ENCODE results near the gene PPP1R3F. TPM values are rescaled to one million over a fixed set of nuclear protein-coding genes. Genes with fewer than 3 reads are reported as not detected.

Gene PPP1R3F, protein sequence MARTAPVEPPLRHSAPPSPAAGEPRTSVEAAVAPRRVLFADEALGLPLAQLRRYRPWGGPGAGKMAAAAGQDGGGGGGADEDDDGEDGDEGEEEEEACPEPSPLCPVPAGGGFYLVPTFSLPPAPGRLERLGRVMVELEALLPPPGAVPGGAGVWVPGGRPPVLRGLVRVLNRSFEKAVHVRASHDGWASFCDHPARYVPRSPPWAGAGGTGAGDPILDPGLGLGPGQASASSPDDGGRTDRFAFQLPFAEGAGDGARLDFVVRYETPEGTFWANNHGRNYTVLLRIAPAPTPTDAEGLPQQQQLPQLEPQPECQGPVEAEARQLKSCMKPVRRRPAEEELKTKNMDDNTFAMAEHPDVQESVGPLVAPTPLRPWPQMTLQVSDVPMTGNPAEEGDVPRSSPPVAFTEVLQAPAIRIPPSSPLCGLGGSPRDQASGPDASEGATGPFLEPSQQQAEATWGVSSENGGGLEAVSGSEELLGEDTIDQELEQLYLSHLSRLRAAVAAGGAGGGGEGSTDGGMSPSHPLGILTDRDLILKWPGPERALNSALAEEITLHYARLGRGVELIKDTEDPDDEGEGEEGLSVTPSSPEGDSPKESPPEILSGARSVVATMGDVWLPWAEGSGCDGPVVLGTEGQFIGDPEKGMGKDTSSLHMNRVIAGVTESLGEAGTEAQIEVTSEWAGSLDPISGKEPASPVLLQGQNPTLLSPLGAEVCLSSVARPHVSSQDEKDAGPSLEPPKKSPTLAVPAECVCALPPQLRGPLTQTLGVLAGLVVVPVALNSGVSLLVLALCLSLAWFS
- total RNA-seq, result 3.0 TPM

DNA sequence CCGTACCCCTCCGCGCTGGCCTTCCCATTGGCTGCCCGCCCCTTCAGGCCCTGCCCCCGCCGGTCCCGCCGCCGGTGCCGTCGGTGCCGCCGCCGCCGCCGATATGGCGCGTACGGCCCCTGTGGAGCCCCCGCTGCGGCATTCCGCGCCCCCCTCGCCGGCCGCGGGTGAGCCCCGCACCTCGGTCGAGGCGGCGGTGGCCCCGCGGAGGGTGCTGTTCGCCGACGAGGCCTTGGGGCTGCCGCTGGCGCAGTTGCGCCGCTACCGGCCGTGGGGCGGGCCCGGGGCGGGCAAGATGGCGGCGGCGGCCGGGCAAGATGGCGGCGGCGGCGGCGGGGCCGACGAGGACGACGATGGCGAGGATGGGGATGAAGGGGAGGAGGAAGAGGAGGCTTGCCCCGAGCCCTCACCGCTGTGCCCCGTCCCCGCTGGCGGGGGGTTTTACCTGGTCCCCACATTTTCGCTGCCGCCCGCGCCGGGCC, at the start of gene PPP1R3F:
PPP1R3F (plus strand) TSS at position 27 of the 482 bp plus-strand sequence; CDS start at position 104, 77 bp downstream.
- no peak for DNase-seq

DNA sequence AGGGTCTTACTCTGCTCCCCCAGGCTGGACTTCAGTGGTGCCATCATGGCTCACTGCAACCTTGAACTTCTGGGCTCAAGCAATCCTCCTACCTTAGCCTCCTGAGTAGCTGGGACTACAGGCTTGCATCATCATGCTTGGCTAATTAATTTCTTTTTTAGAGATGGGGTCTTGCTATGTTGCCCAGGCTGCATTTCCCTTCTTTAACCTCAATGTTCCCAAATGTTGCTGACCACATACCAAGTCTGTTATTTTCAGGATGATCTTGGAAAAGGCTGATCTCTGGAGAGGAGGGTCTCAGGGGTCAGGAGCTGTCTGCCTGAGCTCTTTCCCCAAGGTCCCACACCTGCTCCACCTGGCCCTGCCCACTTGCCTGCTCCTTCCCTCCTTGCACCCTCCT, 49.5 kb upstream of the PPP1R3F start:
- DNase-seq, result no peak

DNA sequence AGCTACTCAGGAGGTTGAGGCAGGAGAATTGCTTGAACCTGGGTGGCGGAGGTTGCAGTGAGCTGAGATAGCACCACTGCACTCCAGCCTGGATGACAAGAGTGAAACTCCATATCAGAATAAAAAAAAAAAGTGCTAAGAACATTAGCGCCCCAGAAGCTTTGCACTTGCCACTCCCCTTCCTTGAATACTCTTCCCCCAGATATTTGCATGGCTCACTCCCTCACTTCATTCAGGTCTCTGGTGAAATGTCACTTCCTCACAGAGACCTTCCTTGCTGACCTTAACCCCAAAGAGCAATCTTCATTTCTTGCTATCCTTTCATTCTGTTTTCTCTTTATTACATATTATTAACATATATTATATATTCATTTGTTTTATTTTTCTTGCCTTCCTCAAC, 47.7 kb upstream of the PPP1R3F start:
- DNase-seq, result no peak

DNA sequence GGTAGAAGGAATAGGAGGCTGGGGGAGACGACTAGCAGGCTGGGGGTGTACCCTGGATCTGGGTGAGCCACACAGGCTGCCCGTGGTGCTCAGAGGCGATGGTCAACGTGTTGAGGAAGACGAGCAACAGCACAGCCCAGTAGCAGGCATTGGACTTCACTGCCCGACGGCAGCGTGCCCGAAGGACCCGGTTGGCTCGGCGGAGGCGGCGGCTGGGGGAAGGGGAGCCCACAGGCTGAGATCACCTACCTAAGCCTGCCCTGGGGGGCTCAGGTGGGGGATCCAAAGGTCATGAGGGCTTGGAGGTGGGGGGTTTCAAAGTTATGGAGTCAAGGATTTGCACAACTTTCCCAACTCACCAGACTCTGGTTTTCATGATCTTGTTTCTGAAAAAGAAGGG, 43.7 kb upstream of the PPP1R3F start:
- DNase-seq, result no peak

DNA sequence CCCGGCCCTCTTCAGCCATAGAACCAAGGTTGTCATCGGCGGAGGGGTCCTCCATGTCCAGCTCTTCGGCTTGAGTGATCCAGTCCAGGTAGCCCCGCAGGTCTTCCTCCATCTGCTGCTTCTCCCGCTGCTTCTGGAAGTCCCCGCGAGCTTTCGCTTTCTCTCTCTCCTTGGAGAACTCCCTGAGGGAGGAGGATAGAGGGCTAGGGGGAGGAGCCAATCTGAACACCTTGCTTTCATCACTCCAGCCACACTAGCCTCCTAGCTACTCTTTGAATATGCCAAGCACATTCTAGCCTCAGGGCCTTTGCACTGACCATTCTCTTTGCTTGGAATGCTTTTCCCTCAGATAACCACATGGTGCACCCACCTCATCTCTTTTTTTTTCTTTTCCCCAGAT, 42.6 kb upstream of the PPP1R3F start:
- no peak for DNase-seq

DNA sequence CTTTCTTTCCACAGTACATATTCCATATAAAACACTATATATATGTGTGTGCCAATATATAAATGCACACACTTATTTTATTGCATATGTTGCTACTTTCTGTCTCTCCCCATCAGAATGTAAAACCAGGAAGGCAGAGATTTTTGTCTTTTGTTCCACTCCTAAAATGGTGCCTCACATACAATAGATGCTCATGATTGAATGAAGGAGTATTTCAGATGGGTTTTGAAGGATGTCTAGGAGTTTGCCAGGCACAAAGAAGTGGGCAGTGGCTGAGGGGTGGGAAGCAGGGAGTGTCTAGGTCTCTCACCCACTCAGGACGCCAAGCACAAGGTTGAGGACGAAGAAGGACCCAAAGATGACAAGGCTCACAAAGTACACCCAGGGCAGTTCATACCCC, 41.9 kb upstream of the PPP1R3F start:
- no peak for DNase-seq

DNA sequence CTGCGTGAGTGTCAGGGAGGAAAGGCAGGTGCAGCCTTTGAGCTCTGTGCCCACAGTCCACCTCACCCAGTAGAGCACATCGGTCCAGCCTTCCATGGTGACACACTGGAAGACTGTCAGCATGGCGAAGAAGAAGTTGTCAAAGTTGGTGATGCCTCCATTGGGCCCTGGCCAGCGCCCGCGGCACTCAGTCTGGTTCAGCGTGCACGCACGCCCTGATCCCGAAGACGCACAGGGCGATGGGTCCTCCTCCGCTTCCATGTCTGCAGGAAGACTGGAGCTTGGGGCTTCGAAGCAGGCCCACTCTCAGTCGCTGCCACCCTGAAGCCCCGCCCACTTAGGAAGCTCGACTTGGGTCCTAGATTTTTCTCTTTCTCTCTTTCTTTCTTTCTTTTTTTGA, 41.4 kb upstream of the PPP1R3F start:
- no peak for DNase-seq

DNA sequence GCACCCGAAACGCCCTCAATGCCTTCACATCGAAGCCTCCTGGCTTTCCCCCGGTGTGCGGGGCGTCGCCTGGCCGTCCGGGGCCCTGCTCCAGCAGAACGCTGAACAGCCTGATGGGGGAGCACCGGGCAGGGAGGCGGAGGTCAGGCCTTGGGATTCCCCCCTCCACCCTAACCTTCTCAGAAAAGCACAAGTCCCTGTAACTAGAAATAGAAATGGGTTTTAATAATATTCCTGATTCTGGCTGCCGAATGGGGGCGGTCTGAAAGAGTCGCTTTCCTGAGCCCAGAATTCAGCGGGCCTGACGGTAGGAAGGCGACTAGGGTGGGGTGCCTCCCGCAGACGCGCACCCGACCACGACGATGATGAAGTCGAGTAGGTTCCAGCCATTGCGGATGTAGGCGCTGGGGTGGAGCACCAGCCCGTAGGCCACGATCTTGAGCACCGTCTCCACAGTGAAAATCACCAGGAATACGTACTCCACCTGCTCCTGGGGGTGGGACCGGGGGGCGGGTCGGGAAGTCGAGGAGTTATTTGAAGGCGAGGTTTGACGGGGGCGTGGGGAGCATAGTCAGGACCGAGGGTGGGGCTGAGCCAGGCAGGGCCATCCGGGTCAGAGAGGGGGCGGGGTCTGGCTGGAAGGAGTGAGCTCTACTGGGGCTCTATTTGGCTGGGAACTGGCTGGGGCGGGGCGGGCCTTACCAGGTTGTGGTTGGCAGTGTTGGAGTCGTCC, 38.9 kb upstream of the PPP1R3F start:
- DNase-seq, result no peak

DNA sequence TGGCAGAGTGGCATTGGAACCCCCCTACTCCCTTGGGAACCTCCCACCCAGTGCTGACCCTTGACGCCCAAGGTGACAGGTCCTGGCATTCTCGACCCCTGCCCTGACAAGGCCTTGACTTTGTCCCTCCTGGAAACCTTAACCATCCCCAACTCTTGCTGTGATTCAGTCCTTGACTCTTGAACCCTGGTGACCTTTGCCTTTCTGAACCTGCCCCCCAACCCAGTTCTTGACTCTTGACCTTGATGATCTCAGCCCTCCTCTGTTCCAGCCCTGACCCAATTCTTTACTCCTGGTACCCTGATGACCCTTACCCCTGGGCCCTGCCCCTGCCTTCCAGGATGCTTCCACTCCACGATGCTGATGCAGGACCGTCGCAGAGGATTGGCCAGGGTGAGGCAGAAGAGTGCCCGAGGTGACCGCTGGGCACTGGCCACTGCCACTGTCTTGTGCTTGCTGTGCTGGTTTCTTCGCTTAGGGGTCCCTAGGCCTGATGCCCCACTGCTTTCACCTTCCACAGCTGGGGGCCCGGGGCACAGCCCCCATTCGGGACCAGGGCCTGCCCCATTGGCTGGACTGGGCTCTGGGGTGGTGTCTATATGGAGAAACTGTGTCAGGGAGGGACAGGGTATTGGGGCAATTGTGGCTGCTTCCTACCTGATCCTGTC, 38.1 kb upstream of the PPP1R3F start:
- no peak for DNase-seq

DNA sequence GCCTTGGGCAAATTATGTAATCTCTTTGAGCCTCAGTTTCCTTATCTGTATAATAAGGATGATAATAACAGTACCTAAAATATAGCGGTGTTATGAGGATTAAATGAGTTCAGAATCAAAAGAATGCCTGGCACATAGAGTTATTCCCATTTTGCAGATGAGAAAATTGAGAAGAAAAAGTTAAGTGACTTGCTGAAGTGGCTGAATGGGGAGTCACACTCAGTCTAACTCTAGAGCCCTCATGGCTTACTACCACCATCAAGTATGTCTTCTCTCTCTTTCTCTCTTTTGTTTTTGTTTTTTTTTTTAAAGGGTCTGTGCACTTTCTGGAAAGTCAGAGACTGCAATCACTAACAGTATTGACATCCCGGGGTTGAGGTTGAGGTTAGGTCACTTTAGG, 37.1 kb upstream of the PPP1R3F start:
- DNase-seq, result no peak

DNA sequence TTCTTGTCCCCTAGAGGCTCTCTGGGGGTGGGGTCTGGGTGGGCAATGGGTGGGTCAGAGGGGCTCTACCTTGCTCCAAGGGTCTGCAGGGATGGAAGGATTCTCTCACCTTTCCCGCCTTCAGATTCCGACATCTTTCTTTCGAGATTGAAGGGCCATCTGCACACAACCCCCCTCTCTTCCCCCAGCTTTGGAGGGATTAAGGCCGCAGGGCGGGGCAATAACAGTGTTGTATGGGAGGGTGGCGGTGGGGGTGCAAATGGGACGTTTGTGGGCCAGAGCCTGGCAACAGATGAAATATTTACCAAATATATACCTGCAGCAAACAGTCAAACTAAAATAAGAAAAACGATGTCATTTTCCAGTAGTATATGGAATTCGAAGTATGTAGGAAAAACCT, 36.4 kb upstream of the PPP1R3F start, which contains the start of gene CACNA1F:
CACNA1F (minus strand) TSS at position 165 of the 400 bp plus-strand sequence; CDS start at position 134, 31 bp downstream.
- DNase-seq, result no peak

DNA sequence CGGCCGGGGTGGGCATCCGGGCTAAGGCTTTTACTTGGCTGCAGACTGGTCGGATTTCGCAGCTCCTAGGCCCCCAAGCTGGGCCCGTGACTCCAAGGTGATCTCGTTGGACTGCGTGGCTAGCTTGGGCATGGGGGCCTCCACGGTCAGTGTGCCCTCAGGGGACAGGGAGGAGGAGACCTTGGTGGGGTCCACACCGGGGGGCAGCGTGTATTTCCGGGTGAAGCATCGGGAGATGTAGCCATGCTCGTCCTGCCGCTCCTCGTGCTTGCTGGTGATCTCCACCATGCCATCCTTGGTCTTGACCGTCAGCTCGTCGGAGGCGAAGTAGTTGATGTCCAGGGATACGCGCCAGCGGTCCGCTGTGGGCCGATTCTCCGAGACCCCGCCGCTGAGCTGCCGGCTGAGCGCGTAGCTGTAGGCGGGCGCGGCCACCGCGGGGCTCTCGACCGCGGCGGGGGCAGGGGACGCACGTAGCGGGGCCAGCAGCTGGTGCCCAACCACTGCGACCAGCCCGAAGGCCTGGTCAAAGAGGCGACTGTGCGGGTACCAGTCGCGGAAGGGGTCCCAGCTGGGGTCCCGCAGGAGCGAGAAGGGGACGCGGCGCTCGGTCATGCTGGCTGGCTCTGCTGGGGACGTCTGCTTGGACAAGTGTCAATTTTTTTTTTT, 35.6 kb upstream of the PPP1R3F start:
- no peak for DNase-seq

DNA sequence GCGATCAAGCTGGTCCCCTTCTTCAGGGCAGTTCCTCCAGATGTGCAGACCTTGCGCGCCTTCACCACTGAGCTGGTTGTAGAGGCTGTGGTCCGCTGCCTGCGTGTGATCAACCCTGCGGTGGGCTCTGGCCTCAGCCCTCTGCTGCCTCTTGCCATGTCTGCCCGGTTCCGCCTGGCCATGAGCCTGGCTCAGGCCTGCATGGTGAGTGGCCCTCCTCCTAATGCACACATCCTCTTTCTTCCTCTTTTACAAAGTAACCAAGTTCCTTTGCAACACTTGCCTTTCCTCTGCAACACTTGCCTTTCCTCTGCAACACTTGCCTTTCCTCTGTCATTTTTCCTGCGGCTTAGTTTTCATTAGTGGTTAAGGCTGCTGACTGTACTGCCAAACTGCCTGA, 32.5 kb upstream of the PPP1R3F start:
- no peak for DNase-seq

DNA sequence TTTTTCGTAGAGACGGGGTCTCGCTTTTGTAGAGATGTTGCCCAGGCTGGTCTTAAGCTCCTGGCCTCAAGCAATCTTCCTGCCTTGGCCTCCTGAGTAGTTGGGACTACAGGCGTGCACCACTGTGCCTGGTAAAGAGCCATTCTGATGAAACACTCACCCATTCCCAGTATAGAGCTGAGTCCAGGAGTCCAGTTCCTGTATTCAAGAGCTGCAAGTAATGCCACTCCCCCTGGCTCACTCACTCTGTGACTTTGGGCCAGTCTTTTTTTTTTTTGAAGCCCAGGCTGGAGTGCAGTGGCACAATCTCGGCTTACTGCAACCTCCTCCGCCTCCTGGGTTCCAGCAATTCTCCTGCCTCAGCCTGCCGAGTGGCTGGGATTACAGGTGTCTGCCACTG, 30.9 kb upstream of the PPP1R3F start:
- no peak for DNase-seq

DNA sequence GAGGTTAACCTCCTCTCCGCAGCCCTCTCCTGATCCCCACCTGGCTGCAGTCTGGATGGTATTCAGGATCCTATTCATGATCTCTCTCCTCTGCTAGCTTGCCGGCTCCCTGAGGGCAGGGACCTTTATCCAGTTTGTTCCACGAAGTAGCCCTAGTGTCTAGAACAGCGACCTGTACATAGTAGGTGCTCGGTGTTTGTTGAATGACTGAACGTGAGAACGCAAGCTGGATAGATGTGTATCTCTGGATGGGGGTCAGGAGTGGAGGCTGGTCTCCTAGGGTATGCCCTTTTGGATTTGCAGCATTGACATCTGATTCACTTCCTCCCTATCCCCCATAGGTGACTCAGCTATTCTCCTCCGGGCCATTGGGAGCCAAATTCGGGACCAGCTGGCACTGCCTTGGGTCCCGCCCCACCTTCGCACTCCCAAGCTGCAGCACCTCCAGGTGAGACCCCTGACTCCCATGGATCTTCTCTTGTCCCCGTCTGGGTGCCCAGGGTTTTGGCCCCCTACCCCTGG, 27.0 kb upstream of the PPP1R3F start:
- DNase-seq, result no peak

DNA sequence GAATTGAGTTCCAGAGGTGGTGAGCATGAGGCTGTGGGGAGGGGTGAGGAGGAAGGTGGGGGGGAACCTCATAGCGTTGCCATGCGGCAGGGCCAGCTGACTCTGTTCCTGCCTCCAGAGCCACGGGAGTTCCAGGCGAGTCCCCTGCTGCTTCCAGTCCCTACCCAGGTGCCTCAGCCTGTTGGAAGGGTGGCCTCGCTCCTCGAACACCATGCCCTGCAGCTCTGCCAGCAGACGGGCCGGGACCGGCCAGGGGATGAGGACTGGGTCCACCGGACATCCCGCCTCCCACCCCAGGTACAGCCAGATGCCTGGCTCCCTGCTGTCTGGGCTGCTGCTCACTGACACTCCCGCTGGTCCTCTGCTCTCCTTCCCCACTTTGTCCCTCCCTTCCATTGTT, 26.4 kb upstream of the PPP1R3F start:
- no peak for DNase-seq

DNA sequence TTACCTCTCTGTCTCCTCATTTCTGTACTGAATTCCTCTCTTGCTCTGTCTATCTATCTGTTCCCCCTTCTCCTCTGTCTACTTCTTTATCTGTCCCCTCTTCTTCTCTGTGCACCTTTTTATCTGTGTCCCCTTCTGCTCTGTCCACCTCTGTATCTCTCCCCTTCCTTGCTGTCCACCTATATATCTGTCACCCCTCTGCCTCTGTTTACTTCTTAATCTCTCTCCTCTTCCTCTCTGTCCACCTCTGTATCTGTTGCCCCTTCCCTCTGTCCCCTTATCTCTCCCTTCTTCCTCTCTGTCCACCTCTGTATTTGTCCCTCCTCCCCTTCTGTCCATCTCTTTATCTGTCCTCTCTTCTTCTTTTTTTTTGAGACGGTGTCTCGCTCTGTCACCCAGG, 25.4 kb upstream of the PPP1R3F start:
- DNase-seq, result no peak

DNA sequence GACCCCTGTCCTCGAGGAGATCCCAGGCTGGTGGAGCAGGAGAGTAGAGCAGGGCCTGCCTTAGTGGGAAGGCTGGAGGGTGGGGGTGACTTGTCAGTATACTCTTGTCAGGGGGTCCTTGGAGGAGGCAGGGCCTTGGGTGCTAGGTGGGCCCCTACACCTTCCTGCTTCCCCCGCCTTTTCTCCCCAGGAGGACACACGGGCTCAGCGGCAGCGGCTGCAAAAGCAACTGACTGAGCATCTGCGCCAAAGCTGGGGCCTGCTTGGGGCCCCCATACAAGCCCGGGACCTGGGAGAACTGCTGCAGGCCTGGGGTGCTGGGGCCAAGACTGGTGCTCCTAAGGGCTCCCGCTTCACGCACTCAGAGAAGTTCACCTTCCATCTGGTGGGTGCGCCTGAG, 23.1 kb upstream of the PPP1R3F start:
- DNase-seq, result no peak

DNA sequence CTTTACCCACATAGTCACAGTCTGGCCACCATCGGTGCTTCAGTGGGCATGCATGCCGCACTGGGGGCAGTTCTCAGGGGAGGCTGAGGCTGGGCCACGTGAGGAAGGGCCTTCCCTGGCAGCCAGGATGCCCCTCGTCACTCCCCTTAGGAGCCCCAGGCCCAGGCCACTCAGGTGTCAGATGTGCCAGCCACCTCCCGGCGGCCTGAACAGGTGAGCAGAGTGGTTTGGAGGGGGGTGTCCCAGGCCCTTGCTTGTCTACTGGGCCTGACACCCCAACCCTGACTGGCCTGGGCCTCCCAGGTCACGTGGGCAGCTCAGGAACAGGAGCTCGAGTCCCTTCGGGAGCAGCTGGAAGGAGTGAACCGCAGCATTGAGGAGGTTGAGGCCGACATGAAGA, 22.2 kb upstream of the PPP1R3F start:
- no peak for DNase-seq

DNA sequence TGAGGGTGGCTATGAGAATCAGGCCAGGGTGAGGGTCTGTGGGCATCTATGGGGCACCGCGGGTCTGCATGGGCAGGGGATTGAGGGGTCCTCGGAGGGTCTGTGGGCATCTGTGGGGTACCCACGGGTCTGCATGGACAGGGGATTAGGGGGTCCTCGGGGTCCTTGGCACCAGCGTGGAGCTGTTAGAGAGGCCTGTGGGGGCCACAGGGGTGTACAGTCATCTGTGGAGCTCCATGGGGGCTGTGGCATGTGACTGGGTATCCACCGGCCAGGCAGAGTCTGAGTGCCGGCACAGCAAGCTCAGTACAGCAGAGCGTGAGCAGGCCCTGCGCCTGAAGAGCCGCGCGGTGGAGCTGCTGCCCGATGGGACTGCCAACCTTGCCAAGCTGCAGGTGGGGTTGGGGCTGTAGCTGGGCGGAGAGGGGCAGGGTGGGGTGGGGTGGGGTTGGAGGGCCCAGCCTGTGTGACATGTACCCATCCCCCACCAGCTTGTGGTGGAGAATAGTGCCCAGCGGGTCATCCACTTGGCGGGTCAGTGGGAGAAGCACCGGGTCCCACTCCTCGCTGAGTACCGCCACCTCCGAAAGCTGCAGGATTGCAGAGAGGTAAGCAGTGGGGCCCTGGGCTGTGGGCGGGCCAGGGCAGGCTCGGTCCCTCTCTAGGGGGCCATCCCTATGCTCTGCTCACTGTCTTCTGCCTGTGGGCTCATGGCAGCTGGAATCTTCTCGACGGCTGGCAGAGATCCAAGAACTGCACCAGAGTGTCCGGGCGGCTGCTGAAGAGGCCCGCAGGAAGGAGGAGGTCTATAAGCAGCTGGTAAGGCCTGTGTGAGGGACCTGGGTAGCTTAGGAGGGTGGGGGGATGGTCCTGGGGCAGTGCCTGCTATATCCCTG, 21.4 kb upstream of the PPP1R3F start:
- DNase-seq, result no peak

All from skin of body (tissue), 2 donors.